Transverse colon (tissue), 4 donors: ENCODE data around the gene TMEM178B.

ENCODE experiments used
- POLR2AphosphoS5 ChIP-seq, 3 donors: sonication (generic); formaldehyde crosslinking; IDR thresholded peaks; one replicate each; pipeline ENCODE4 v1.6.1; 2016; ENCODE audit warnings: antibody characterized with exemption in 3 of 3
- TF ChIP-seq, protein P1 (sequence below), 5 experiments: fragments of 200-600 bp in 3 of 5; fragments of 450-650 bp in 2 of 5; sonication (generic) in 3 of 5; IDR thresholded peaks; 1 replicate in 2 of 5; 2 replicates in 3 of 5; pipeline ENCODE4 v1.5.1; 2016 to 2017; ENCODE audit warnings: antibody characterized with exemption in 5 of 5, inconsistent platforms in 3 of 5, mild to moderate bottlenecking in 2 of 5, moderate library complexity in 1 of 5

DNA sequence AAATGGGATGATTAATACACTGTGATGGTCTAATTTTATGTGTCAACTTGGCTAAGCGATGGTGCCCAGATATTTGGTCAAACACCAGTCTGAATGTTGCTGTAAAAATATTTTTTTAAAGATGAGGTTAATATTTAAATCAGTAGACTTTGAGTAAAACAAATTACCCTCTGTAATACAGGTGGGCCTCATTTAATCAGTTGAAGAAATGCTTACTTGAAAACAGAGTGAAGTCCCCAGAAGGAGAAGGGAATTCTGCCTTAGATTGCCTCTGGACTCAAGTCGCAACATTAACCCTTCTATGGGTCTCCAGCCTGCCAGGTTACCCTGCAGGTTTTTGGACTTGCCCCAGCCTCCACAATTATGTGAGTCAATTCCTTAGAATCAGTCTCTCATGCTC lies 427.6 kb downstream of the TMEM178B start:
- TF ChIP-seq, protein P1, sequence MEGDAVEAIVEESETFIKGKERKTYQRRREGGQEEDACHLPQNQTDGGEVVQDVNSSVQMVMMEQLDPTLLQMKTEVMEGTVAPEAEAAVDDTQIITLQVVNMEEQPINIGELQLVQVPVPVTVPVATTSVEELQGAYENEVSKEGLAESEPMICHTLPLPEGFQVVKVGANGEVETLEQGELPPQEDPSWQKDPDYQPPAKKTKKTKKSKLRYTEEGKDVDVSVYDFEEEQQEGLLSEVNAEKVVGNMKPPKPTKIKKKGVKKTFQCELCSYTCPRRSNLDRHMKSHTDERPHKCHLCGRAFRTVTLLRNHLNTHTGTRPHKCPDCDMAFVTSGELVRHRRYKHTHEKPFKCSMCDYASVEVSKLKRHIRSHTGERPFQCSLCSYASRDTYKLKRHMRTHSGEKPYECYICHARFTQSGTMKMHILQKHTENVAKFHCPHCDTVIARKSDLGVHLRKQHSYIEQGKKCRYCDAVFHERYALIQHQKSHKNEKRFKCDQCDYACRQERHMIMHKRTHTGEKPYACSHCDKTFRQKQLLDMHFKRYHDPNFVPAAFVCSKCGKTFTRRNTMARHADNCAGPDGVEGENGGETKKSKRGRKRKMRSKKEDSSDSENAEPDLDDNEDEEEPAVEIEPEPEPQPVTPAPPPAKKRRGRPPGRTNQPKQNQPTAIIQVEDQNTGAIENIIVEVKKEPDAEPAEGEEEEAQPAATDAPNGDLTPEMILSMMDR (IDR thresholded peaks at IDR 0.05): no peak
- no peak for TF ChIP-seq POLR2AphosphoS5 (IDR thresholded peaks at IDR 0.05)
